GM18508 (cell line): Measurements from ENCODE around the gene CTNNBL1.

Experiments used
- ATAC-seq: cut with Tn5 transposase; IDR thresholded peaks from one replicate; pipeline ENCODE4 v1.9.1; 2021; ENCODE audit warnings: moderate number of reproducible peaks; ENCODE audit not compliant: insufficient read depth, unreplicated experiment

CTNNBL1 gene

DNA sequence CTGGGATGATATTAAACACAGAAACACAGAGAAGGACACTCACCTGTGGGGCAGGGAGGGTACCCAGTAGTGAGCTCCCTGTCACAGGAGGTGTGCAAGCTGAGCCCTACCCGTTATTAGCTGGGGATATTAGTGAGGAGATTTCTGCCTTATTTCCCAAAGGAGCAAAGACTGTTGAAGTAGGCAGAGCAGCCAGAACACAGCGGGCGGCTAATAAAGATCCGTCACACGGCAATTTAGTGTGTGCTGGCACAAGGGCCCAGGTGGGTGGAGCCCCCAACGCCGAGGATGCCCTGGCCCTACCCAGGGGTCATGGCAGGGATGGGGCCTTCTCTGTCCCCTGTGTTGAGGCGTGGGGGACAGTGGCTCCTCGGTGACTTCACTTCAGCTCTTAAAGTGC, 217.4 kb downstream of the CTNNBL1 start:
- no peak for ATAC-seq

DNA sequence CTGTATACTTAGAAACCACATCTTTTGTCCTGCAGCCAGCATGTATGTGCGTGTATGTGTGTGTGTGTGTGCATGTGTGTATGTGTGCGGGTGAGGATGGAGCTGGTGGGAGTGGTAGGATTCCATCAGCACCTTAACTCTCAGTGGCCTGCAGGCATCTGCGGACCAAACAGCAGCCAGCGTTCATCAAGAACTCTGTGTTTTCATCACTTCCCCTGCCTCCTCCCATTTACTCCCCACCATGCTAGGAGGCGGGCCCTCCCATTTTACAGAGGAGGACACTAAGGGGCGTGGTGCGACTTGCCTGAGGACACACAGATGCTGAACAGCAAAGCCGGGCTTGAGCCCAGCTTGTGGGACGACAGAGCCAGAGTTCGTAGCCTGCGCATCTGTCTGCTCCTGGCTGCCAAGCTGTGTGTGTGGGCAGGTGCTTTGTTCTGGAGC, 218.0 kb downstream of the CTNNBL1 start:
- ATAC-seq: no peak

DNA sequence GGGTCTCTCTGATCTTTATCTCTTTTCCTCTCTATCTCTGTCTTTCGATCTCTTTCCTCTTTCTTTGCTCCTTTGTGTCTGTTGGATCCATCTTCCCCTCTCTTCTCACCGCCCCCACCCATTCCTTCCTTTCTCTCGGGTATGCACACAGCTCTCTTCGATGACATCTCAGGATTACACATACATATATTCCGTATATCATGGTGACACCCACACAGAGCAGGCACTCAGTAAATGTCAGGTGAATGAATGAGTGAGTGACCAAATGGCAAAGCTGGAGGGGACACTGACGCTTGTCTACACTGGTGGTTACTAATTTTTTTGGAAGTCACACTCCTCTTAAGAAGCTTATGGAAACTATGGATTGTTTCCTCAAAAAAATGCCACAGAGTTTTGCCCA, 219.0 kb downstream of the CTNNBL1 start:
- ATAC-seq: no peak

DNA sequence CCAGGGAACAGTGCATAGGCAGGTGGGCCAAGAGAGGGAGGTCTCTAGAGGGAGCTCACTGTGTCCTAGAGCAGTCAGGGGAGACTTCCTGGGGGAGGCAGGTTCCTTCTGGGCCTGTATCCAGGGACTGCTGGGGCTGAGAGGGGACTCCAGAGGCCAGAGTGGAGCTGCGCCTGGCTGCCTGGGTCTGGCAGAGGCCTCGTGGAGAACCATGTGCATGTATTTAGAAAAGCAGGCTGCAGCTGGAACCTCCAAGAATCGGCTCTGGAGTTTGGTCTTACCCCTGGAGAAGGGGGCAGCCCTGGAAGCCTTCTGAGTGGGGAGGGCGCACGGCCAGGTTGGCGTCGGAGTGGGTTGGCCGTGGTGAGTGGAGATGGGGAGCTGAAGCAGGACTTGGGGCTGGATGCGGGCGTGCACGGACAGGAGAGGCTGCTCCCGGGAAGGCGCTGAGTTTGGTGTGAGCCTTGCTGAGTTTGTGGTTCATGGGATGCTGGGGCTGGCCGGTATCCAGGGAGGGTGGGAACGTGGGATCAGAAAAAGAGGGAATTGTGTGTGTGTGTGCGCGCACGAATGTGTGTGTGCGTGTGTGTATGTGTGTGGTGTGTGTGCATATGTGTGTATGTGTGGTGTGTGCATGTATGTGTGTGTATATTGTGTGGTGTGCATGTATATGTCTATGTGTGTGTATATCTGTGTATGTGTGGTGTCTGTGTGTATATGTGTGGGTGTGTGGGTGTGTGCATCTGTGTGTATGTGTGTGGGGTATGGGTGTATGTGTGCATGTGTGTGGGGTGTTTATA, 219.9 kb downstream of the CTNNBL1 start:
- no peak for ATAC-seq

DNA sequence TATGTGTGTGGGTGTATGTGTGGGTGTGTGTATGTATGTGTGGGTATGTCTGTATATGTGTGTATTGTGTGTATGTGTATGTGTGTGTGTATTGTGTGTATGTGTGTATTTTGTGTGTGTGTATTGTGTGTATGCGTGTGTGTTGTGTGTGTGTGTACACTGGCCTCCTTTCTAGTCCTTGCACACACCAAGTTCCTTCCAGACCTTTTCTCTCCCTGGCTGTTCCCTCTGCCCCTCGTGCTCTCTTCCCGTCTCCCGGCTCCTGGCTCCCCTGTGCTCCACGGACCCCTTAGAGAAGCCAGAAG, 220.5 kb downstream of the CTNNBL1 start:
- no peak for ATAC-seq

DNA sequence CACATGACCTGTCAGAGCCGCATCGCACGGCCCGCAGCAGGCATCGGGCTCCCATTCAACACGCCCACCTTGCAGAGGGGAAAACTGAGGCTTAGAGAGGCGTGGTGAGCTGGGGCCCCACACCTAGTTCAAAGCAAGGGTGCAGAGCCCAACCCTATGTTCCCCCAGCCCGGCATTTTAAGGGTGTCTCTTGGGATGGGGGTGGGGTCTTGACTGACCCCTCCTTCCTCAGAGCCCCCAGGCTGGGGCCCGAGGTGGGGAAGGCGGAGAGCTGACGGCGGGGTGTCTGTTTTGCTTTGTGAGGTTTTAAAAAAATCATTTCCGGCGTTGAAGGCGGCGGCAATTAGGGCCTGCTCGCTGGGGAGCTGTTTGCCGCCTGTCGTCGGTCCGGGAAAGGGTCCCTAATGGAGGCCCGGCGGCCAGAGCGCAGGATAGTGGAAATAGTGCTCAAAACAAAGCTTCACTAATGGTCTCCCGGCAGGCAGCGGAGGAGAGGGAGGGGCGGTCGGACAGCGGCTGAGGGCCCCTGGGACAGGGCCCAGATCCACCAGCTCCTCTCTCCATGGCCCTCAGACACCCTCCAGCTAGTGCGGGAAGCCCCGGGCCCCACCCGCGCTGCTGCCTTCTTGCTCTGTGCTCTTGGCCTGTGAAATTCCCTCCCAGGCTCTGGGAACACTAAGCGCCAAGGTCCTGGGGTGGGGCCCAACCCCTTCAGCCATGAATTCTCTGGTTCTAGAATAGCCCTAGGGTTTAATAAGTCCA, 221.0 kb downstream of the CTNNBL1 start:
- no peak for ATAC-seq

DNA sequence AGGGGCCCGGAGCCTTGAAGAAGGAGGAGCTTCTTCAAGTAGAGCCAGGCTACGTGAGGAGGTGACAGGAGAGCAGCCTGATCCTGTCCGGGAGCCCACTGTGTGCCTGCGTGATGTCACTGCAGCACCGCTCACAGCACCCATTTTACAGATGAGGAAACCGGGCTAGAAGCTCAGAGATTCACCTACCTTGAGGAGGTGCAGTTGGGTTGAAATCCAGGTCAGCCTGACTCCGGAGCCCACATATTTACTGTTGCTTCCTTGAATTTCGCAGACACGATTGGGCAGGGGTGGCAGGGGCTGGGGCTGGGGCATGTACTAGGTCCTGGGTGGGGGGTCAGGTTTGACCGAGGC, 221.6 kb downstream of the CTNNBL1 start:
- no peak for ATAC-seq

DNA sequence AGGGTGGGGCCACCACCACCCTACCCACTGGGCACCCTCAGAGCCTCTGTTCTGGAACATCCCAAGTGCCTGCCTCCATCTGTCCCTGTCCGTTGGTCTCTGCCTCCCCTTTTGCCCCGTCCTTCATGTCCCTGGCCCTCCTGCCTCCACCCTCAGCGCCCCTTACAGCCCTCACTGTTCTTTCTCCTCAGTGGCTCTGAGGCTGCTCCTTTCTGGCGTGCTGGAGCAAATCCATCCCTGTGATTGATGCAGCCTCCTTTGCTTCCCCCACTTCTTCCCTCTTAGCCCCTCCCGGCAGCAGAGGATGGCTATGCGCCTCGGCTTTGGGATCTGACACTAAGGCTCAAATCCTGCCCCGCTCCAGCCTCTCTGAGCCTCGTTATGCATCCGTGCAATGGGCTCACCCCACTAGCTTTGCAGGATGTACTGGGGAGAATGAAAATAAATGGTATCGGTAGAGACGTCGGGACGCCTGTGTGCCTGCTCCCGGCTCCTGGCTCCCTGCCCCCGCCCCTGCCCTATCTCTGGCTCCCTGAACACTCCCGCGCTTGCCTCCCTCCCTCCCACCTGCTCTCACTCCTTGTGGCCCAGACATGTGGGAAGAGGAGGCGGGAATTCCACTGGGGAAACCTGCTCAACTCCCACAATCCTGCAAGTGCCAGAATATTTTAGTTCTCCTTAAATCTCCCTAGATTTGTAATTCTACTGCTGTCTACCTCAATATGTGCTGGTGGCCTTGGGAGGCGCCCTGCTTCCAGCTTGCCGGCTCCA, 222.2 kb downstream of the CTNNBL1 start:
- ATAC-seq: no peak

DNA sequence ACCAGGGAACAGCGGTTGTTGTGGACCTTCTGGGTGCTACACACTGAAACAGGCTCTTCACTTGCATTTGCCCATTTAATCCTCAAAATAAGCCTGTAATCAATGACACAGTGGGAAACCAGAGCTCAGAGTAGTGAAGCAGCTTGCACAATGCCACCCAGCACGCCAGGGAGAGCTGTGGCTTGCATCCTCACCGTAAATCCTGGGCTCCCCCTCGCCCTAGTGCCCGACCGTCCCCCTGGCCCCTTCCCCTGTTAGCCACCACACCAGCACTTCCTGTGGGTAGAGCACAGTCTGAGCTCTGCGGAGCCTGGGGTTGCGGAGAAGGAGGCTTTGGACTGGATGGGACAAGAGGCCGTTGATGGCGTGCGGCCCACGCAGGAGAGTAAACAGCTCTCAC, 223.6 kb downstream of the CTNNBL1 start:
- ATAC-seq: no peak

DNA sequence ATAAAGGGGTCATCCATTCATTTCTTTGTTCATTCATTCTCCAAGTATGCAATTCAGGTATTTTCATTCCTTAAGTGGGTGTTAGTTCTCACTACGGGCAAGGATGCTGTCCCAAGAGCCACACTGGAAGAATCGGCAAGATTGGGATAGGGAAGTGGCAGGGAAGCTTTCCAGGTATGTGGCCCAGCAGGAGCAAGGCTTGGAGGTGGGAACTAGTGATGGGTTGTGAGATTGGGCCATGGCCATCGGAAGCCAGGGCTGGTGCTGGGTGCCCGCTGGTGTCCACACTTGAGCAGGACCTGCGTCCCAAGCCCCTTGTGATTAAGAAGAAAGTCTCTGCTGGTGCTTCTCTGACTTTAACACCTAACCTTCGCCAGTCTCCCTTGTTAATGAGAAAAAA, 224.2 kb downstream of the CTNNBL1 start:
- ATAC-seq: no peak

DNA sequence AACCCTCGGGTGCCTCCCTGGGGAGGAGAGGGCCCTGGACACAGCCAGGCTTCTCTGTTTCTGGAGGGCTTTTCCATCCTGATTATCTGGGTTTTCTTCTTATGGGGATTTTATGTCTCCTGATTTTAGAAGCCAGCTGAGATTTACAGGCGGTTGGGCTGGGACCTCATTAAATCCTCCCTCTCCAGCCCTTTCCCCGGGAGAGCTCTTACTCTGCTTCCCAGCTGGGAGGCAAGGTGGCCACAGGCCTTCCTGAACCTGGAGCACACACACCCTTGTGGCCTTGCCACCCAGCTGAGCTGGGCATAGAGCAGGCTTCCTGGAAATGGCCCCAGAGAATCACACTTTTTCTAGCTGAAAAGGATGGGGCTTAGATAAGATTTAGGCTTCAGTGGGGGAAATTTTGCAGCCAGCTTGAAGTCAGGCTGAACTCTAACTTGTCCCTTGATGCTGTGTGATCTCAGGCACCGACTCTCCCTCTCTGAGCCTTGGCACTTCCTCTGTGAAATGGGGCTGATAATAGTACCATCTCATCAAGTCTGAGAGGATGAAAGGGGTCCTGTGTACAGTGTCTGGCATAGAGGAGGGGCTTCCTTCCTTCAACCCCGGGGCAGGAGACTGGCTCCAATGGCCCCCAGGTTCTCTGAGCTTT, 225.7 kb downstream of the CTNNBL1 start:
- no peak for ATAC-seq

DNA sequence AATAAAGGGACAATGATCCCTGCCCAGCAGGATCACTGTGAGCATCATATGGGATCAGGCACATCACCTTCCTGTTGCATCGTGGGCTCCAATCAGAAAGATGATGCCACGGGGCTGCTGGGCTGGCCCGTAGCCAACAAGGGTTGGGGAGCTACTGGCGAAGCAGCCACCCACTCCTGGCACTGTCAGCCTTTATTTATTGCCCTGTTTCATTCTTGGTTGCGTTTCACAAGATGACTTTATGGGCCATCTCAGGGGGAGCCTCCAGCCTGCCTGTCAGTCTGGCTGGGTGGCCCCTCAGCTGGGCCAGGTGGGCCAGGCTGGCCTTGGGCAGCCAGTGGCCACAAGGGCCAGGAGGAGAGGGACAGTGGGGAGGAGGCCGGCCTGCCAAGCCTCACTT, 226.4 kb downstream of the CTNNBL1 start:
- no peak for ATAC-seq

DNA sequence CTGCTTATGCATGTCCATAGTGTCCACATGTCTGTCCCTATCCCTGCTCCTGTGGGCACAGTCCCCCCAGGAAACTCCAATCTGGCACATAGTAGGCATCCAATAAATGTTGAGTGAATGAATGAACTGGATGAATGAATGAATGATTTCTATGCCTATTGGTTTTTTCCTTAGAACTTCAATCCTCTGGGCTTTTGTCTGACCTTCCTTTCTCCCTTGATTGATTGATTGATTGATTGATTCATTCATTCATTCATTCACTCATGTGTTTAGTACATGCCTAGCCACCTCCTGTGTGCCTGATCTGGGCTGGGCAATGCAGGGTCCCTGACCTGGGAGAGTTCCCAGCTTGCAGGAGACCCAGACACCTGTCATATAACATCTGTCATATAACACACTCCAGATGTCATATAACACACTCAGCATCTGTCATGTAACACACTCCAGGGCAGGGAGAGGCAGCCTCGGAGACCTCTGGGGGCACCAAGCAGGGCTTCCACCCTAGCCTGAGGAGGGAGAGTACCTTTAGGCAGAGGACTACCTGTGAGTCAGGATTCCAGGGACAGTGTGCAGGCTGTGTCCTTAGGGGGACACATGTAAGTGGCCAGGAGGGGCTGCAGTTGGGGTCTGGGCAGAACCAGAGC, 227.0 kb downstream of the CTNNBL1 start:
- no peak for ATAC-seq

DNA sequence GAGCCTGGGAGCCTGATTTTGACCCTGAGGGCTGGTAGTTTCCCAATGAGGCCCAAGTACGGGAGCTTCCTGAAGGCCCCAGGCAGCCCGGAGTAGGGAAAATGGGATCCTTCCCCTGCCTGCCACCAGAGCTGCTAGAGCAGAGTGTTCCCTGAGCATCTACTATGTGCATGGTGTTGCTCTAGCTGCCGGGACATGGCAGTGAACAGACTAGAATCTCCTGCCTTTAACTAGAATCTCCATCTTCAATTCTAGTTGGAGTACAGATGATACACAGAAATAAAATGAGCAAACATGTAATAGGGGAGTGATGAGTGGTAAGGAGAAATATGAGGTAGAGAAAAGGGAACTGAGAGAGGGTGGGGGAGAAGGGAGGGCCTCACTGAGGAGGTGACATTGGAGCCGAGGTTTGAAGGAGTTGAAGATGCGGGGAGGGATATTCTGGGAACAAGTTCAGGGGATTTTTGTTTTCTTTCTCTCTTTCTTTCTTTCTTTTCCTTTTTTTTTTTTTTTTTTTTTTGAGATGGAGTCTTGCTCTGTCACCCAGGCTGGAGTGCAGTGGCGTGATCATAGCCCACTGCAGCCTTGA, 227.6 kb downstream of the CTNNBL1 start:
- no peak for ATAC-seq
